ENCODE data around the gene RPL22. TPM values are rescaled to one million over a fixed set of nuclear protein-coding genes. Genes with fewer than 3 reads are reported as not detected.

Gene RPL22
- total RNA-seq, 4 donors from 2014 or later, result 75.5 to 237 (median 192) TPM

DNA sequence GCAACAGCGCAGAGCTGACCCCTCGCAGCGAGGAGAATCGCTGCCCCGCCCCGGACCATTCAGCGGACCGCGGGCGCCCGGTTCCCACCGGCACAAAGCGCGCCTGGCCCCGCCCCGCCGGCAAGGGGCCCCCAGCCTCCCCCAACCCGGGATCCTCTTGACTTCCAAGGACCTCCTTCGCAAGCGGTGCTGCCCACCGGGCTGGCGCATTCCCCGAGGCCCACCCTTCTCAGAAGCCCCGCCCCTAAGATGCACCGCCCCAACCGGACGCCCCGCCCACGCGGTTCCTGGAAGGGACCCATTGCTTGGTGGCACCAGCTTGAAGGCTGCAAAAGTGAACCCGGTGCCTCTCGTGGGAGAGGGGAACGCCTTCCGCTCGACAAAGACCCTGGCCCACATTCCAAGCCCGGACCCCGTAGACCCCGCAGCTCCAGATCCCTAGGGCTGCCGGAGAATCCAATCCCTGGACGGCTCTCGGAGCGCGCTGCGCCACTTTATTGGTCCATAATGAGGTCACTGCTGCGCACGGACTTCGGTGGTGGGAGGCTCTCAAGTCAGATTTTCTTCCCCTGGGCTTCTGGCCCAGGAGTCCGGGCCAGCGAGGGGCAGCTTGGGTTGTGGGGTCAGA lies 46.6 kb upstream of the RPL22 start:
- H3K9me3 ChIP-seq, result no peaks in the 10 kb centered on the region
- H3K4me3 ChIP-seq, result peak overlapping the region in 2 of 4 donors; percentile 18 to 37
- WGBS, 2 donors, result 3 to 24% methylated on average over 5 to 10 of the region's 49 CpGs
- no peaks in the 10 kb centered on the region for H3K36me3 ChIP-seq
- no peak for DNase-seq
- H3K27ac ChIP-seq, result no peak overlapping the region
- intact Hi-C loops (cut with DNase I), result loop anchor here (2.0 to 10.0 kb wide), 2 partner anchors 97 to 201 kb away; partner anchors contain the start of gene KCNAB2
- H3K27me3 ChIP-seq, result peaks cover 25 to 100% (median 49%) of the 10 kb centered on the region in 4 donors
- peaks cover 29 to 63% (median 40%) of the 10 kb centered on the region in 3 donors for H3K4me1 ChIP-seq
- TF ChIP-seq, protein P1, sequence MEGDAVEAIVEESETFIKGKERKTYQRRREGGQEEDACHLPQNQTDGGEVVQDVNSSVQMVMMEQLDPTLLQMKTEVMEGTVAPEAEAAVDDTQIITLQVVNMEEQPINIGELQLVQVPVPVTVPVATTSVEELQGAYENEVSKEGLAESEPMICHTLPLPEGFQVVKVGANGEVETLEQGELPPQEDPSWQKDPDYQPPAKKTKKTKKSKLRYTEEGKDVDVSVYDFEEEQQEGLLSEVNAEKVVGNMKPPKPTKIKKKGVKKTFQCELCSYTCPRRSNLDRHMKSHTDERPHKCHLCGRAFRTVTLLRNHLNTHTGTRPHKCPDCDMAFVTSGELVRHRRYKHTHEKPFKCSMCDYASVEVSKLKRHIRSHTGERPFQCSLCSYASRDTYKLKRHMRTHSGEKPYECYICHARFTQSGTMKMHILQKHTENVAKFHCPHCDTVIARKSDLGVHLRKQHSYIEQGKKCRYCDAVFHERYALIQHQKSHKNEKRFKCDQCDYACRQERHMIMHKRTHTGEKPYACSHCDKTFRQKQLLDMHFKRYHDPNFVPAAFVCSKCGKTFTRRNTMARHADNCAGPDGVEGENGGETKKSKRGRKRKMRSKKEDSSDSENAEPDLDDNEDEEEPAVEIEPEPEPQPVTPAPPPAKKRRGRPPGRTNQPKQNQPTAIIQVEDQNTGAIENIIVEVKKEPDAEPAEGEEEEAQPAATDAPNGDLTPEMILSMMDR (IDR thresholded peaks at IDR 0.05), result no peak
- no peak for TF ChIP-seq POLR2A (IDR thresholded peaks at IDR 0.05)

DNA sequence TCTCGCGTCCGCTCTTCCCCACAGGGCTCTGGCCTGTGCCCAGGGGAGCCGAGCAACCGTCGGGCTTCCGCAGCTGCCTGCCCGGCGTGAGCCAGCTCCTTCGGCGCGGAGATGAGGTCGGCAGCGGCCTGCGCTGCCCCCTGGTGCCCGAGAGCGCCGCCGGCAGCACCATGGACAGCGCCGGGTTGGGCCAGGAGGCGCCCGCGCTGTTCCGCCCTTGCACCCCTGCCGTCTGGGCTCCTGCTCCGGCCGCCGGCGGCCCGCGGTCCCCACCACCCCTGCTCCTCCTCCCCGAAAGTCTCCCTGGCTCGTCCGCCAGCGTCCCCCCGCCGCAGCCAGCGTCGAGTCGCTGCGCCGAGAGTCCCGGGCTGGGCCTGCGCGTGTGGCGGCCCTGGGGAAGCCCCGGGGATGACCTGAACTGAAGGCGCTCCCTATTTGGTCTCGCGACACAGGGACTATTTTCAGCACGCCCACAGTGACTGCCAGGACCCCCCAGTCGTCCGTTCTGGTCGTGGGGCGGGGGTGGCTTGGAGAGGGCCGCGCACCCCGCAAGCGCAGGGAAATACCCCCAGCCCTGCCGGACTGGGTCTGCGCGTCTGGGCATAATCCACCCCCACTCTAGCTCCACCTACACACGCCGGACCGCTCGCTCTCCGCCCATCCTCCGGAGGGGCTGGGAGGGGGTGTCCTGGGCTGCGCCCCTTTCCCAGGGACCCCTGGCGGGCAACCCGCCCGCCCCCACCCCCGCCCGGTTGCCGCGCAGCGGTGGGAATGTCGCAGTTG lies 45.9 kb upstream of the RPL22 start:
- intact Hi-C loops (cut with DNase I), result loop anchor here (10.0 kb wide), 1 partner anchor 200 kb away; the partner anchor contains the start of gene KCNAB2
- no peaks in the 10 kb centered on the region for H3K9me3 ChIP-seq
- H3K4me3 ChIP-seq, result peak overlapping the region in 2 of 4 donors; percentile 18 to 37
- no peak for TF ChIP-seq POLR2A (IDR thresholded peaks at IDR 0.05)
- TF ChIP-seq, protein P1 (IDR thresholded peaks at IDR 0.05), result peak; percentile 67 to 95 (median 88)
- no peak for DNase-seq
- 0 to 3% methylated on average over 2 to 6 of the region's 79 CpGs for WGBS, 2 donors
- no peak overlapping the region for H3K27ac ChIP-seq
- peaks cover 29 to 62% (median 40%) of the 10 kb centered on the region in 3 donors for H3K4me1 ChIP-seq
- no peaks in the 10 kb centered on the region for H3K36me3 ChIP-seq
- peaks cover 25 to 100% (median 52%) of the 10 kb centered on the region in 4 donors for H3K27me3 ChIP-seq

DNA sequence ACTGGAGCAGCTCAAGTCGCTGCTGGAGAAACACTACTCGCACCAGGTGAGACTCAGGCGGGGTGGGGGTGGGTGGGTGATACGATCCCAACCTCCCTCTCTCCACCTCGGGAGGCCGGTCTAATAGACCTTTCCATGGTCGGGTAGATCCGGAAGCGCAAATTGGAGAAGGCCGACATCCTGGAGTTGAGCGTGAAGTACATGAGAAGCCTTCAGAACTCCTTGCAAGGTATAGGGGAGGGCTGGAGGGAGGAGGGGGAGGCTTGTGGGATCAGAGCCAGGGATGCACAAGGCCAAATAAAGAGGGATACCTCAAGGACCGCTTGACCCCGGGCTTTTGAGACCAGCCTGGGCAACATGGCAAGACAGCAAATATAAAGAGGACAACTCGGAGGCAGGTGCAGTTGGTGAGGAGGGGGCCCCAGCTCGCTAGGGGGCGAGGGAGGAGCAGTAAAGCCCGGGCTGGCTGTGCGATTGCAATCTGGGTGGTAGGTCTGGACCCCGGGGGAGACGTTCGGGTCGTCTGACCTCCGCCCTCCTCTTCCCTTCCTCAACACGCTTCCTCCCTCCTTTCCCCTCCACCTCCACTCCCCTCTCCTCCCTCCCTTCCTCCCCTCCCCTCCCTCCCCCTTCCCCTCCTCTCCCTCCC lies 45.1 kb upstream of the RPL22 start:
- Histone ChIP-seq H3K4me3 (no peak overlapping the region), H3K9me3 (no peaks in the 10 kb centered on the region), H3K27me3 (peaks cover 25 to 100% (median 52%) of the 10 kb centered on the region in 4 donors), H3K36me3 (no peaks in the 10 kb centered on the region), H3K27ac (no peak overlapping the region), H3K4me1 (peaks cover 29 to 55% (median 35%) of the 10 kb centered on the region in 3 donors)
- intact Hi-C loops (cut with DNase I), result loop anchor here (10.0 kb wide), 1 partner anchor 200 kb away; the partner anchor contains the start of gene KCNAB2
- TF ChIP-seq, protein P1 (IDR thresholded peaks at IDR 0.05), result no peak
- TF ChIP-seq POLR2A (IDR thresholded peaks at IDR 0.05), result no peak
- DNase-seq, result no peak
- 7 to 9% methylated on average over 18 to 24 of the region's 24 CpGs for WGBS, 2 donors

GRCh38 chr1:6243993-6244392 lies 44.6 kb upstream of the RPL22 start, which contains the start of gene HES3:
Gene HES3, plus strand, starts transcription at chr1:6244179. Its CDS starts 187 bp downstream, at chr1:6244366.
- Histone ChIP-seq H3K27ac (no peak within 1 kb of the TSS), H3K4me1 (peaks cover 27 to 51% (median 30%) of the 10 kb centered on the region in 3 donors), H3K9me3 (no peaks in the 10 kb centered on the region), H3K4me3 (no peak within 1 kb of the TSS), H3K27me3 (peaks cover 25 to 100% (median 51%) of the 10 kb centered on the region in 4 donors), H3K36me3 (no peaks in the 10 kb centered on the region)
- WGBS, 2 donors, result 1 to 9% methylated on average over 6 to 9 of the region's 16 CpGs
- no peak for TF ChIP-seq POLR2A (IDR thresholded peaks at IDR 0.05)
- TF ChIP-seq, protein P1 (IDR thresholded peaks at IDR 0.05), result no peak
- intact Hi-C loops (cut with DNase I), result loop anchor here (10.0 kb wide), 1 partner anchor 199 kb away; the partner anchor contains the start of gene KCNAB2
- no peak for DNase-seq

All from esophagus squamous epithelium (tissue), 5 donors.